H9 (cell line): Measurements from ENCODE around the gene MYNN. TPM values are rescaled to one million over a fixed set of nuclear protein-coding genes. Genes with fewer than 3 reads are reported as not detected.

Experiments used
- DNase-seq: peaks from one replicate; pipeline ENCODE4 v3.0.0-alpha.2; 2017
- H2AFZ ChIP-seq: one replicate; pipeline ENCODE4 v1.6.1; 2013; ENCODE audit warnings: mild to moderate bottlenecking, low read length, control low read depth, moderate library complexity
- H2AK5ac ChIP-seq: 2 replicates; pipeline ENCODE4 v1.6.1; 2013; ENCODE audit warnings: low read length, control low read depth, mixed read lengths; ENCODE audit not compliant: insufficient read length
- H2BK120ac ChIP-seq: one replicate; pipeline ENCODE4 v1.6.1; 2013; ENCODE audit warnings: low read depth, mild to moderate bottlenecking, low read length, control low read depth, inconsistent platforms; ENCODE audit not compliant: poor library complexity, severe bottlenecking
- H2BK12ac ChIP-seq: 2 replicates; pipeline ENCODE4 v1.6.1; 2013; ENCODE audit warnings: low read length, control low read depth, mixed read lengths, low read depth; ENCODE audit not compliant: insufficient read length
- H2BK15ac ChIP-seq: 2 replicates; pipeline ENCODE4 v1.6.1; 2013; ENCODE audit warnings: low read depth, low read length, control low read depth
- H2BK20ac ChIP-seq: one replicate; pipeline ENCODE4 v1.6.1; 2013; ENCODE audit warnings: low read depth, mild to moderate bottlenecking, low read length, control low read depth, inconsistent platforms; ENCODE audit not compliant: poor library complexity, severe bottlenecking
- H2BK5ac ChIP-seq: 2 replicates; pipeline ENCODE4 v1.6.1; 2013; ENCODE audit warnings: low read length, control low read depth, mixed read lengths; ENCODE audit not compliant: insufficient read length
- H3K14ac ChIP-seq: 2 replicates; pipeline ENCODE4 v1.6.1; 2013; ENCODE audit warnings: low read length, control low read depth; ENCODE audit not compliant: insufficient read depth
- H3K18ac ChIP-seq: 2 replicates; pipeline ENCODE4 v1.6.1; 2013; ENCODE audit warnings: low read depth, mild to moderate bottlenecking, mixed read lengths, low read length, control low read depth; ENCODE audit not compliant: insufficient read length
- H3K23ac ChIP-seq: 2 replicates; pipeline ENCODE4 v1.6.1; 2013; ENCODE audit warnings: low read length, control low read depth, mixed read lengths, low read depth; ENCODE audit not compliant: insufficient read length
- H3K23me2 ChIP-seq: 2 replicates; pipeline ENCODE4 v1.6.1; 2013; ENCODE audit warnings: low read depth, mild to moderate bottlenecking, mixed read lengths, low read length, control low read depth; ENCODE audit not compliant: insufficient read length, poor library complexity, severe bottlenecking
- H3K27ac ChIP-seq: 2 replicates; pipeline ENCODE4 v1.5.1; 2013; ENCODE audit warnings: low read length, control low read depth, mixed read lengths, low read depth; ENCODE audit not compliant: insufficient read length
- H3K27me3 ChIP-seq: 2 replicates; pipeline ENCODE4 v1.6.1; 2013; ENCODE audit warnings: low read length, control low read depth, inconsistent platforms; ENCODE audit not compliant: insufficient read depth
- H3K4ac ChIP-seq: 2 replicates; pipeline ENCODE4 v1.6.1; 2013; ENCODE audit warnings: low read depth, mild to moderate bottlenecking, control low read depth, inconsistent platforms, low read length, moderate library complexity
- H3K4me1 ChIP-seq: 2 replicates; pipeline ENCODE4 v1.6.1; 2013; ENCODE audit warnings: low read length, control low read depth, inconsistent platforms; ENCODE audit not compliant: insufficient read depth
- H3K4me2 ChIP-seq: 2 replicates; pipeline ENCODE4 v1.6.1; 2013; ENCODE audit warnings: low read length, control low read depth, mixed read lengths; ENCODE audit not compliant: insufficient read length, insufficient read depth
- H3K56ac ChIP-seq: 2 replicates; pipeline ENCODE4 v1.6.1; 2013; ENCODE audit warnings: low read depth, mild to moderate bottlenecking, mixed read lengths, low read length, control low read depth; ENCODE audit not compliant: insufficient read length
- H3K79me1 ChIP-seq: 2 replicates; pipeline ENCODE4 v1.6.1; 2013; ENCODE audit warnings: low read depth, mild to moderate bottlenecking, moderate library complexity, low read length, control low read depth, inconsistent platforms; ENCODE audit not compliant: insufficient read depth, poor library complexity, severe bottlenecking
- H3K79me2 ChIP-seq: 2 replicates; pipeline ENCODE4 v1.6.1; 2013; ENCODE audit warnings: low read length, control low read depth, inconsistent platforms; ENCODE audit not compliant: insufficient read depth
- H3K9ac ChIP-seq: 2 replicates; pipeline ENCODE4 v1.6.1; 2013; ENCODE audit warnings: low read length, control low read depth, mixed read lengths; ENCODE audit not compliant: insufficient read length; ENCODE audit errors: extremely low read depth
- H3K9me3 ChIP-seq: one replicate; pipeline ENCODE4 v1.6.1; 2013; ENCODE audit warnings: low read depth, low read length, inconsistent platforms; ENCODE audit not compliant: control insufficient read depth
- H3T11ph ChIP-seq: one replicate; pipeline ENCODE4 v1.6.1; 2013; ENCODE audit warnings: mild to moderate bottlenecking, low read length, control low read depth, inconsistent platforms
- H4K20me1 ChIP-seq: one replicate; pipeline ENCODE4 v1.6.1; 2013; ENCODE audit not compliant: control insufficient read depth, insufficient read length, insufficient read depth
- H4K5ac ChIP-seq: 2 replicates; pipeline ENCODE4 v1.6.1; 2013; ENCODE audit warnings: low read depth, mild to moderate bottlenecking, mixed read lengths, low read length, control low read depth; ENCODE audit not compliant: insufficient read length
- H4K8ac ChIP-seq: replicated peaks from 2 replicates; pipeline ENCODE4 v1.6.1; 2013; ENCODE audit warnings: low read length, control low read depth, mixed read lengths, low read depth; ENCODE audit not compliant: insufficient read length
- H4K91ac ChIP-seq: 2 replicates; pipeline ENCODE4 v1.6.1; 2013; ENCODE audit warnings: low read depth, mild to moderate bottlenecking, moderate library complexity, mixed read lengths, low read length, control low read depth; ENCODE audit not compliant: insufficient read length
- H3K27ac Mint-ChIP-seq, 3 experiments: 2 replicates in 2 of 3; 3 replicates in 1 of 3; pipeline ENCODE4 v1.8.0; 2020 to 2021; ENCODE audit warnings: mixed read lengths in 3 of 3, mild to moderate bottlenecking in 1 of 3, moderate library complexity in 1 of 3
- H3K27me3 Mint-ChIP-seq: 2 replicates; pipeline ENCODE4 v1.8.0; 2021; ENCODE audit warnings: low read depth, mild to moderate bottlenecking, moderate library complexity, mixed read lengths
- H3K36me3 Mint-ChIP-seq, 3 experiments: 2 replicates in 2 of 3; 3 replicates in 1 of 3; pipeline ENCODE4 v1.8.0; 2020 to 2021; ENCODE audit warnings: low read depth in 3 of 3, mixed read lengths in 3 of 3; ENCODE audit not compliant: insufficient read depth in 1 of 3
- H3K4me1 Mint-ChIP-seq, 2 experiments: 2 replicates each; pipeline ENCODE4 v1.8.0; 2020; ENCODE audit warnings: mixed read lengths in 2 of 2
- H3K4me3 Mint-ChIP-seq, 2 experiments: 2 replicates in 1 of 2; 3 replicates in 1 of 2; pipeline ENCODE4 v1.8.0; 2020 to 2021; ENCODE audit warnings: mild to moderate bottlenecking in 2 of 2, mixed read lengths in 2 of 2, moderate library complexity in 1 of 2
- H3K9me3 Mint-ChIP-seq, 2 experiments: 2 replicates in 1 of 2; 3 replicates in 1 of 2; pipeline ENCODE4 v1.8.0; 2020; ENCODE audit warnings: mild to moderate bottlenecking in 2 of 2, mixed read lengths in 2 of 2, moderate library complexity in 1 of 2
- CTCF ChIP-seq: fragments of 200-600 bp; sonication (generic); conservative IDR thresholded peaks from 3 replicates; pipeline ENCODE4 v1.8.0; 2021; ENCODE audit warnings: antibody characterized with exemption, mild to moderate bottlenecking
- WGBS: extraction: QIAGEN DNeasy Blood & Tissue Kit; methylation state at CpG from one replicate; pipeline ENCODE4 v1.1.7; 2013; ENCODE audit warnings: missing lambda C conversion rate, low lambda C conversion rate, mixed read lengths; ENCODE audit not compliant: insufficient read length; ENCODE audit errors: extremely low coverage; 5-methylcytosine and 5-hydroxymethylcytosine counted together
- total RNA-seq: library from RNA; stranded (reverse); gene quantifications from 2 replicates; pipeline ENCODE4 v1.2.1, GENCODE V29; 2021

The MYNN gene
- total RNA-seq, 1 experiment from 2014 or later: 15.9 TPM

- H3K79me1 ChIP-seq: no peaks in the 10 kb centered on the region
- H3K4me2 ChIP-seq: no peak overlapping the region
- no peak overlapping the region for H3K56ac ChIP-seq
- H3K9me3 ChIP-seq: no peaks in the 10 kb centered on the region
- H2BK120ac ChIP-seq: no peak overlapping the region
- no peaks in the 10 kb centered on the region for H3K36me3 Mint-ChIP-seq
- TF ChIP-seq CTCF: no peak
- H3K14ac ChIP-seq: no peak overlapping the region
- no peak overlapping the region for H2AFZ ChIP-seq
- H3K27ac ChIP-seq: no peak overlapping the region
- H4K20me1 ChIP-seq: no peaks in the 10 kb centered on the region
- H2BK12ac ChIP-seq: no peak overlapping the region
- no peak overlapping the region for H4K91ac ChIP-seq
- H3K27me3 ChIP-seq: no peaks in the 10 kb centered on the region
- H3K4ac ChIP-seq: no peak overlapping the region
- H2BK15ac ChIP-seq: no peak overlapping the region
- no peak overlapping the region for H3K9ac ChIP-seq
- no peak overlapping the region for H3K23ac ChIP-seq
- no peak overlapping the region for H3K18ac ChIP-seq
- no peaks in the 10 kb centered on the region for H3K27me3 Mint-ChIP-seq
- WGBS: no CpG with 5 or more reads among the region's 5 CpGs
- H3K4me1 Mint-ChIP-seq: peaks cover 7 to 11% of the 10 kb centered on the region in 2 experiments
- H3K23me2 ChIP-seq: no peaks in the 10 kb centered on the region
- no peaks in the 10 kb centered on the region for H3K79me2 ChIP-seq
- no peak overlapping the region for H2AK5ac ChIP-seq
- H3T11ph ChIP-seq: no peak overlapping the region
- H3K4me3 Mint-ChIP-seq: no peak overlapping the region
- no peak overlapping the region for H4K5ac ChIP-seq
- no peak for DNase-seq
- H3K4me1 ChIP-seq: no peaks in the 10 kb centered on the region
- no peak overlapping the region for H2BK5ac ChIP-seq
- no peak overlapping the region for H2BK20ac ChIP-seq
- H3K9me3 Mint-ChIP-seq: no peaks in the 10 kb centered on the region
- no peak overlapping the region for H4K8ac ChIP-seq
- peak overlapping the region; percentile 25 to 65 (median 38); a peak in 5 of 7 replicates for H3K27ac Mint-ChIP-seq
Observed at GRCh38 chr3:169836078-169836941, 63.1 kb downstream of the MYNN start.
